HFF-Myc (cell line): ENCODE results near the gene CIAO2B.

ENCODE experiments used
- DNase-seq: peaks from one replicate; pipeline ENCODE4 v3.0.0-alpha.2; 2011; ENCODE audit warnings: low read depth; ENCODE audit errors: extremely low read depth
- H3K4me3 ChIP-seq: replicated peaks from 2 replicates; pipeline ENCODE4 v1.5.1; 2011; ENCODE audit warnings: low read depth, mild to moderate bottlenecking, control low read depth, low read length
- CTCF ChIP-seq: IDR thresholded peaks from 2 replicates; pipeline ENCODE4 v1.5.1; 2012; ENCODE audit warnings: mild to moderate bottlenecking, low read depth, low read length, control low read depth; ENCODE audit errors: missing control alignments

Gene CIAO2B

GRCh38 chr16:66943426-66944053 is 9.3 kb upstream of the CIAO2B start:
- TF ChIP-seq CTCF = no peak
- DNase-seq = no peak
- H3K4me3 ChIP-seq = no peak overlapping the region

- DNase-seq = no peak
- no peak for TF ChIP-seq CTCF
- H3K4me3 ChIP-seq = no peak overlapping the region
These were observed 8.8 kb upstream of the CIAO2B start for GRCh38 chr16:66942981-66943380.

GRCh38 chr16:66940236-66940635 is 6.0 kb upstream of the CIAO2B start:
- no peak for TF ChIP-seq CTCF
- no peak for DNase-seq

GRCh38 chr16:66939366-66939765 is 5.2 kb upstream of the CIAO2B start:
- H3K4me3 ChIP-seq = no peak overlapping the region
- TF ChIP-seq CTCF = no peak
- no peak for DNase-seq

More at GRCh38 chr16:66940236-66940635, 6.0 kb upstream of the CIAO2B start:
- no peak overlapping the region for H3K4me3 ChIP-seq

GRCh38 chr16:66937725-66938337 is 3.6 kb upstream of the CIAO2B start:
- TF ChIP-seq CTCF = no peak
- DNase-seq = no peak
- no peak overlapping the region for H3K4me3 ChIP-seq

- peak overlapping the region; percentile 94; the same call in 1 of the 2 replicates for H3K4me3 ChIP-seq
- no peak for TF ChIP-seq CTCF
- no peak for DNase-seq
These were observed 2.8 kb upstream of the CIAO2B start for GRCh38 chr16:66936889-66937554.
